NCI-H345 (cell line): Measurements from ENCODE around the gene JAGN1.
A peak's percentile ranks its signal among the peaks of the same experiment; 100 is the strongest.
"Not testable (repeated sequence)": the region's sequence is repeated elsewhere in the genome, so short reads cannot be mapped to it uniquely, and the experiment has no call there.

Experiments
- DNase-seq: peaks from one replicate; lab custom pipeline; 2025; lab: John Stamatoyannopoulos, UW

JAGN1 gene

GRCh38 chr3:9890249-9891071 is at the start of gene JAGN1:
TSS of gene JAGN1 (plus strand) at chr3:9890610. CDS start at chr3:9890723, 113 bp downstream.
- peak; percentile 80 for DNase-seq

- DNase-seq = no peak
Observed at GRCh38 chr3:9841015-9841414, 49.4 kb upstream of the JAGN1 start.

- peak; percentile 91 for DNase-seq
Observed at GRCh38 chr3:9843715-9844438, 46.5 kb upstream of the JAGN1 start, which contains the start of gene RPUSD3. TSS of gene RPUSD3 (minus strand) at chr3:9844008. CDS start at chr3:9843990, 18 bp downstream.

GRCh38 chr3:9846231-9846630 is 44.2 kb upstream of the JAGN1 start:
- DNase-seq = no peak

GRCh38 chr3:9846931-9847488 is 43.4 kb upstream of the JAGN1 start:
- no peak for DNase-seq

GRCh38 chr3:9847870-9848269 is 42.5 kb upstream of the JAGN1 start:
- DNase-seq = not testable (repeated sequence)

- DNase-seq = not testable (repeated sequence)
Observed at GRCh38 chr3:9848860-9849259, 41.5 kb upstream of the JAGN1 start.

- DNase-seq = not testable (repeated sequence)
Observed at GRCh38 chr3:9851383-9851782, 39.0 kb upstream of the JAGN1 start.

- DNase-seq = not testable (repeated sequence)
Observed at GRCh38 chr3:9851926-9852325, 38.5 kb upstream of the JAGN1 start.

- no peak for DNase-seq
Observed at GRCh38 chr3:9852528-9852927, 37.9 kb upstream of the JAGN1 start.

GRCh38 chr3:9854291-9854940 is 36.0 kb upstream of the JAGN1 start:
- DNase-seq = not testable (repeated sequence)

GRCh38 chr3:9855594-9855993 is 34.8 kb upstream of the JAGN1 start:
- DNase-seq = no peak

GRCh38 chr3:9859530-9860025 is 30.8 kb upstream of the JAGN1 start:
- DNase-seq = no peak

GRCh38 chr3:9861201-9861600 is 29.2 kb upstream of the JAGN1 start:
- no peak for DNase-seq

- no peak for DNase-seq
Observed at GRCh38 chr3:9861626-9862130, 28.7 kb upstream of the JAGN1 start.

- DNase-seq = no peak
Observed at GRCh38 chr3:9862391-9863057, 27.9 kb upstream of the JAGN1 start.

GRCh38 chr3:9863058-9863772 is 27.2 kb upstream of the JAGN1 start:
- DNase-seq = no peak

GRCh38 chr3:9864200-9864927 is 26.0 kb upstream of the JAGN1 start:
- peak; percentile 70 for DNase-seq

- DNase-seq = not testable (repeated sequence)
Observed at GRCh38 chr3:9865125-9865637, 25.2 kb upstream of the JAGN1 start.

- DNase-seq = no peak
Observed at GRCh38 chr3:9866639-9867038, 23.8 kb upstream of the JAGN1 start.
